GM19438 (cell line): ENCODE measurements around the gene PIAS4.

Source experiments
- ATAC-seq: cut with Tn5 transposase; IDR thresholded peaks from one replicate; pipeline ENCODE4 v1.9.1; 2021; ENCODE audit warnings: low read depth; ENCODE audit not compliant: unreplicated experiment

The PIAS4 gene

DNA sequence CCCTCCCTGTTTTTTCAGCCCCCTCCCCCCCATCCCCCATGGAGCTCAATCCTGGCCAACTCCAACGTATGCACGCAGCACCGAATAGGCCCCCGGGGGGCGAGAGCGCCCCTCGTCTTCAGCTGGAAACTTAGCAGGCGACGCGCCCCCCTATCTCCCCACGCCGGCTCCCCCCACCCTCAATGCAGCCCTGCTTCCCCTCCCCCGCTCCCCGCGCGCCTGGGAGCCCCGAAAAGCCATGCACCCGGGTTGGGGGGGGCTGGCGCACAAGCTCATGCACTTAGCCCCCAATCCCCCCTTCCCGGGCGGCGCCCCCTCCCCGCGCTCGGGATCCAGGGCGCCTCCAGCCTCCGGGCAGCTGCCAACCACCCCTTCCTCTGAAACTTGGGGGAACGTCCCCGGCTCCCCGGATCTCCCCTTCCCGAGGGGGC is 58.7 kb downstream of the PIAS4 start:
- no peak for ATAC-seq

DNA sequence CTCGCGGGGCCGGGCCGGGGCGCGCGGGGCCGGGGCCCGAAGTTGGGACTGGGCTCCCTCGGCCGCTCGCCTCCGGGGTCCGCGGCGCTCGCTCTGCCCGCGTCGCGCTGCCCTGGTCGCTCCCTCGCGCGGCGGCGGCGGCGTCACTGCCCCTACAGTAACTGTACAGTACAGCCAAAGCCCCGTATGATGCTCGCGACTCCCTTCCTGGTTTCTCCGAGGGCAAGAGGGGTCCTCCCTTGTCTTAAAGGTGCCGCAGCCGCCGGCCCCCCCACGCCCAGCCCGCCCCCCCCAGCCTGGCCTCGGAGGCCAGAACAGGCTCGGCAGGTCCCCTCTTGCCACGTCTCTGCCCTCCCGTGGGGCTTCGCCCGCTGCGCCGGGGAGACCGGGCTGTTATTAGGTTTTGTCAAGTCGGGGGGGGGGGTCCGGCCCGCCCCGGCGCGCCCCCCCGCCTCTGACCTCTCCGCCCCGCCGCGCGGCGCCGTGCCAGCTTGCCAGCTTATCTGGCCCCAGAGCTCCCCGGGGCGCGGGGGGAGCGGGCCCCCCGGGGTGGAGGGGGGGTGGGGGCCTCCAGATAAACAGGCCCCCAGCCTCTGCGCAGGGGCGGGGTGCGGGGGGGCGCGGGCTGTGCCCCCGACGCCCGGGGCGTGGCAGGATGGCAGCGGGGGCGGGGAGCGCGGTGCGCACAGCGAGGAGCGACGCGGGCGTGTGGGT is 59.3 kb downstream of the PIAS4 start, which contains the start of gene ZBTB7A:
Gene ZBTB7A, minus strand, starts transcription at position 218 of the 714 bp plus-strand sequence. CDS start 11,667 bp downstream, outside the sequence.
- ATAC-seq: no peak

- no peak for ATAC-seq
Observed at GRCh38 chr19:4067396-4068046, 60.0 kb downstream of the PIAS4 start.

DNA sequence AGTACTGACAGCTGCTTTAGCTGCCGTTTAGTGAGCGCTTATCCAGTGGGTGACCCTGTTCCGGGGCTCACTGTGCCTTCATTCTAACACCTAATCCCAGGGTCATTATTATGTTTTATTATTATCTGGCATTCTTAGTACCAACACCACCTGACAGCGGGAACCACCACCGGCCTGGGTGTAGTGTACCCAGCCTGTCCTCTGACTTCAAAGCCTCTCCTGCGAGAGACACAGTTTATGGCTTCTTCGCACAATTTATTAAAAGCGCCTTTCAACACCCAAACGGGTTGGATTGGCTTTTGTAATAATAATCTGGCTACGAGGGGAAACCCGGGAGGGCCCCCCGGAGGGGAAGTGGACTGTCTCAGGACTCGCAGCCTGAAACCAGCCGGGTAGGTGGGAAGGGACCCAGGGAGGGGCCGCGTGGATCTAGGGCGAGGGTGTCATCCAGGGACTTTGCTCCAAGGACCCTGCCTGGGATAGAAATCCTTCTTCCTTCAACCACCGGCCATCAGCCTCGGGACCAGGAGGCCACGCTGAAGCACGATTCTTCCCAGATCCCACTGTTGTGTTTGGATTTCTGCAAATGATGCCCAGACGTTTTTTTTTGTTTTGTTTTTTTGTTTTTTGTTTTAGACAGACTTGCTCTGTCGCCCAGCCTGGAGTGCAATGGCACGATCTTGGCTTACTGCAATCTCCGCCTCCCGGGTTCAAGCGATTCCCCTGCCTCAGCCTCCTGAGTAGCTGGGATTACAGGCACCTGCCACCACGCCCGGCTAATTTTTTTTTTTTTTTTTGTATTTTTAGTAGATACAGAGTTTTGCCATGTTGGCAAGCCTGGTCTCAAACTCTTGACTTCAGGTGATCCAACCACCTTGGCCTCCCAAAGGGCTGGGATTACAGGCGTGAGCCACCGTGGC is 60.8 kb downstream of the PIAS4 start:
- no peak for ATAC-seq

GRCh38 chr19:4069331-4069959 is 61.9 kb downstream of the PIAS4 start:
- ATAC-seq: no peak

DNA sequence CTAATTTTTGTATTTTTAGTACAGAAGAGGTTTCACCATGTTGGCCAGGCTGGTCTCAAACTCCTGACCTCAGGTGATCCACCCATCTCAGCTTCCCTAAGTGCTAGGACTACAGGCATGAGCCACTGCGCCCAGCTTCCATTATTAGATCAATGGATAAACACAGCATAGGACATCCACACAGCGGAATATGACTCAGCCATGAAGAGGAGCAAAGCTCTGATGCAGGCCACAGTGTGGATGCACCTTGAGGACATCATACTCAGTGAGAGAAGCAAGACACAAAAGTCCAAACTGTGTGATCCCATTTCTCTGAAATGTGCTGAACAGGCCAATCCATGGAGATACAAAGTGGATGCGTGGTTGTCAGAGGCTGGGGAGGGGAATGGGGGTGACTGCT is 64.1 kb downstream of the PIAS4 start:
- no peak for ATAC-seq

DNA sequence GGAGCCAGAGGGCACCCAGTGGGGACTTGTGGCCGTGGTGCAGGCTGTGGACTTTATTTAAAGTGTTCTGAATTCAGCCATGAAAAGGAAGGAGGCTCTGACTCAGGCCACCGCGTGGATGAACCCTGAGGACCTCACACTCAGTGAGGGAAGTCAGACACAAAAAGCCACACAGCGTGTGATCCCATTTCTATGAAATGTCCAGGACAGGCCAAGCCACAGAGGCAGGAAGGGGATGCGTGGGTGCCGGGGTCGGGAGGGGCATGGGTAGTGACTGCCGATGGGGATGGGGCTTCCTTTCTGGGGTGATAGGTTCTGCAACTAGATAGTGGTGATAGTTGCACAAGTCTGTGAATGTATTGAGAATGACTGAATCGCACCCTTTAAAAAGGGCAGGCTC is 67.8 kb downstream of the PIAS4 start:
- ATAC-seq: no peak

DNA sequence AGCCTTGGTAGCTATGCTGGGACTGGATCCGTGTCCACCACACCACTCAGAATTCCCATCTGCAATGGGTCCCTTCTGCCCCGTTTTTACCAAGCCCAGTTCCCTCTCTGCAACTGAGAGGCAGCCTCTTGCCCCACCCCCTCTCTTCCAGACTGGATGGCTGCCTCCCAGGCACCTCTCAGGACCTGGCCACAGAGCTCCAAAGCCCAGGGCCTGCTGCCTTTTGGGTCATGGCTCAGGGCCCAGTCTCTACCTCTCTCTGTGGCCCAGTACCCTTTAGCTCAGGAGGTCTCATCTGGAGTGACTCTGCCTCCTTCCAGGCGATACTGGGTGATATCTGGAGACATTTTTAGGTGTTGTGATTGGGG is 69.5 kb downstream of the PIAS4 start:
- no peak for ATAC-seq

GRCh38 chr19:4077800-4078684 is 70.5 kb downstream of the PIAS4 start:
- no peak for ATAC-seq

DNA sequence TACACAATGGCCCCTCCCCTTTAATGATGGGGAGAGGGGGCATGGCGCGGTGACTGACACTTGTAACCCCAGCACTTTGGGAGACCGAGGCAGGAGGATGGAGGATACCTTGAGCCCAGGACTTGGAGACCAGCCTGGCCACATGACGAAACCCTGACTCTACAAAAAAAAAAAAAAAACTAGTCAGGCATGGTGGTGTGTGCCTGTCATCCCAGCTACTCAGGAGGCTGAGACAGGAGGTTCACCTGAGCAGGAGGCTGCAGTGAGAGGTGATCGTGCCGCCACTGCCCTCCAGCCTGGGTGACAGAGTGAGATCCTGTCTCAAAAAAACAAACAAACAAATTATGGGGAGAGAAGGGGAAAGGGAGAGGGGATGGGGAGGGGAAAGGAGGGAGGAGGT is 72.9 kb downstream of the PIAS4 start:
- no peak for ATAC-seq

DNA sequence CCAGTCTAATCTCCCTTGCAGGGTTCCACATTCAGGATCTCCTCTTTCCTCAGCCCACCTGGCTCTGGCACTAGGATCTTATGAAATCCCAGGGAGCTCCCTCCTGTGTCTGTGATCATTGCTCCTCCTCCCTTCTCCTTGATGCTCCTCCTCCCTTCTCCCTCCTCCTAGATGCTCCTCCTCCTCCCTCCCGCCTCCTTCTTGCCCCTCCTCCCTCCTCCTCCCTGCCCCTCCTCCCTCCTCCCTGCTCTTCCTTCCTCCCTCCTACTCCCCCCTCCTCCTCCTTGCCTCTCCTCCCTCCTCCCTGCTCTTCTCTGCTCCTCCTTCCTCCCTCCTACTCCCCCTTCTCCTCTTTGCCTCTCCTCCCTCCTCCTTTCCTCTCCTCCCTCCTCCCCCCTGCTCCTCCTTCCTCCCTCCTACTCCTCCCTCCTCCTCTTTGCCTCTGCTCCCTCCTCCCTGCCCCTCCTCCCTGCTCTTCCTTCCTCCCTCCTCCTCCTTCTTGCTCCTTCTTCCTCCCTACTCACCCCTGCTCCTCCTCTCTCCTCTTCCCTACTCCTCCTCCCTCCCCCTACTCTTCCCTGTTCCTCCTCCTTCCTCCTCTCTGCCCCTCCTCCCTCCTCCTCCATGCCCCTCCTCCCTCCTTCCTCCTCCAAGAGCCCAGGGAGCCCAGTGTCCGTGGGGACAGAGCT is 74.0 kb downstream of the PIAS4 start:
- ATAC-seq: no peak

- no peak for ATAC-seq
Observed at GRCh38 chr19:4082172-4082571, 74.6 kb downstream of the PIAS4 start.

DNA sequence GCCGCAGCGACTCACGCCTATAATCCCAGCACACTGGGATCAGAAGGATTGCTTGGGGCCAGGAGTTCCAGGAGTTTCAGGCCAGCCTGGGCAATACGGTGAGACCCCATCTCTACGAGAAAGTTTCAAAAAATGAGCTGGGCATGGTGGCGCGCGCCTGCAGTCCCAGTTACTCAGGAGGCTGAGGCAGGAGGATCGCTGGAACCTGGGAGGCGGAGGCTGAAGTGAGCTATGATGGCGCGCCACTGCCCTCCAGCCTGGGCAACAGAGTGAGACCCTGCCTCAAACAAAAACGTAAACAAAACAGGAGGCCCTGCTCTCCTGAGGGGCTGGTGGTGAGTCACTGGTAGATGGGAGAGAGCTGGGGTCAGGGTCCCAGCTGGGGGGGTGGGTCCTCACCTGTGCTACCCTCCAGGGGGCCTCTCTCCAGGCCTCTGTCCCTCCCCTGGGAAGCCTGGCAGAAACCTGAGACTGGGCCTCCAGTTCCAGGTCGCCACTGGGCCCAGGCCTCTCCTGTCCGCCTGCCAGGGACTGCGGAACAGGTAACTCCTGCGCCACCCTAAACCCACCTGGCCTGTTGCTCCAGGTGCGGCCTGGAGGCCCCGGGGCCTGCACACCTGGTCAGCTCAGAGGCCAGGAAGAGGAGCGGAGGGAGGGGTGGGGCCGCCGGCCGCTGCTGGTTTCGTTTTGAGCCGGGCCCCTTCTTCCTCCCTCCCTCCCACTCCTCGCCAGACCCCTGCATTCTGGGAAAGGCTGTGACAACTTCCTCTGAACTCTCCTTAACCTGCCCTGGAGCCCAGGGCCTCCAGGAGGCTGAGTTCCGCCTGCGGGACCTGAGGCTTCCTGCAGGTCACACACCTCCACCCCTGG is 76.4 kb downstream of the PIAS4 start:
- ATAC-seq: peak; percentile 60

DNA sequence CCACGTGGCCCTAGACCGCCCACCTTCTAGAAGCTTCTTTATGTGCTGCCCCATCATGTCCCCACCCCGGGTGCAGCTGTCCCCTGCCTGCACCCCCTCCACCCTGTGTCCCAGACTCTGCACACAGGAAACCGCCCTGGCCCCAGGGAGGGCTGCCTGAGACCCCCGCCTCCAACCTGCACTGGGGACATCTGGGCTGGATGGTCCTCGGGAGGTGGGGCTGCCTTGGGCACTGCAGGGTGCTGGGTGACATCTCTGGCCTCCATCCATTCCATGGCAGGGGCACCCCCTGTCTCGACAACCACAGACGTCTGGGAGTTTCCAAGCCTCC is 77.0 kb downstream of the PIAS4 start:
- no peak for ATAC-seq

GRCh38 chr19:4086411-4086867 is 78.9 kb downstream of the PIAS4 start:
- no peak for ATAC-seq

DNA sequence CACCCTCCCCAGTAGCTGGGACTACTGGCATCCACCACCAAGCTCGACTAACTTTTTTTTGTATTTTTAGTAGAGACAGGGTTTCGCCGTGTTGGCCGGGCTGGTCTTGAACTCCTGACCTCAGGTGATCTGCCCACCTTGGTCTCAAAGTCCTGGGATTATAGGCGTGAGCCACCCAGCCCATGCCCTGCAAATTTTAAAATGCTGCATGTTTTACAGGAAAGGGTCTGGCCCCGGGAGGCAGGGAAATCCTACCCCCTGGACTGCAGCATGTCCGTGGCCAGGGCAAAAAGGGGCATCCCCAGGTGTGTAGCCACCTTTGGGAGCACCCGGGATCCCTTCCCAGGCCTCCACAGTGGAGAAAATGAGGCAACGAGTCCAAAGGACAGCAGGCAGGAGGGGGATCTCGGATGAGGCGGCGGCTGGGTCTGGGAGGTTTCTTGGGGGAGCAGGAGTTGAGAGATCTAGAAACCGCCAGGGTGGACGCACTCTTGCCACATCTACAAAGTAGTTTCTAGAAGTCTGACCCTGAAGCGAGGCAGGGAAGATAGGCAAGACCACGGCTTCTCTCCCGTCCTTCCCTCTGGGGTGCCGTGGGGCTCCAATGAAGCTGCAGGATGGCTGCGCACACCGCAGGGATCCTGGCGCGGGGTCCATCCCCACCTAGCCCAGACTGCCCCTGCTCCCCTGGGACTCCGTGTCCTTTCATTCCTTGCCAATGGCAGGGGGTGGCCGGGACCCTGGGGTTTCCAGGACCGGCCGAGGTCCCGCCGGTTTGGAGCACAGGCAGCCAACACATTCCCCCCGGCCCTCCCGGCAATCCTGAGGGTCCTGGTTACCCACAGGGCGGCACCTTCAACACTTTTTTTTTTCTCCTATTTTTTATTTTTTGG is 80.5 kb downstream of the PIAS4 start:
- no peak for ATAC-seq

DNA sequence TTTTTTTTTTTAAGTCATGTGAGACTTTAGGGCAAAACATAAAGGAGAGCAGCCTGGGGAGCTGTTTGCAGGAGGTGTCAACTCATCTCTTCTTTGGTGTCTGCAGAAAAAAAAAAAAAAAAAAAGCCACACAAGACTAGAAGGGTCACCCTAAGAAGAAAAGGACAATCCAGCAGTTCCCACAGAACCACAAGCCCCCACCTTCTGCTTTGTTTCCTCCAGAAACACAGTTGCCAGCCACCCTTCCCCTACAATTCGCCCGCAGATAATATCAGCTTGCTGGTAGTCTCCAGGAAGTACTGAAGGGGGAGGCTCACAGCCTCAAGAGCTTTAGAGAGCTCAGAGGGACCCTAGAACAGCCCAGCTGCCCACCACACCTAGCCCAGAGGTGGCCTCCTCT is 81.4 kb downstream of the PIAS4 start:
- ATAC-seq: peak; percentile 29
